BLaER1 (cell line): ENCODE measurements around the gene NELFE.

Source experiments
- H3K27ac ChIP-seq: shearing (Covaris generic); formaldehyde crosslinking; 2 replicates; pipeline ENCODE4 v1.8.1; 2022
- H3K27me3 ChIP-seq: shearing (Covaris generic); formaldehyde crosslinking; 2 replicates; pipeline ENCODE4 v1.8.1; 2022
- H3K36me3 ChIP-seq: shearing (Covaris generic); formaldehyde crosslinking; 2 replicates; pipeline ENCODE4 v1.8.1; 2022
- H3K4me1 ChIP-seq: shearing (Covaris generic); formaldehyde crosslinking; 2 replicates; pipeline ENCODE4 v1.8.1; 2022
- H3K4me2 ChIP-seq: shearing (Covaris generic); formaldehyde crosslinking; 2 replicates; pipeline ENCODE4 v1.8.1; 2022
- H3K4me3 ChIP-seq: shearing (Covaris generic); formaldehyde crosslinking; 2 replicates; pipeline ENCODE4 v1.8.1; 2022
- H3K9ac ChIP-seq: shearing (Covaris generic); formaldehyde crosslinking; 2 replicates; pipeline ENCODE4 v1.8.1; 2022
- H3K9me3 ChIP-seq: shearing (Covaris generic); formaldehyde crosslinking; 2 replicates; pipeline ENCODE4 v1.8.1; 2022
- H4K20me1 ChIP-seq: shearing (Covaris generic); formaldehyde crosslinking; 2 replicates; pipeline ENCODE4 v1.8.1; 2022
- Cebpa-rat ChIP-seq: shearing (Covaris generic); IDR thresholded peaks from 2 replicates; pipeline ENCODE4 v1.8.1; 2022

NELFE gene

DNA sequence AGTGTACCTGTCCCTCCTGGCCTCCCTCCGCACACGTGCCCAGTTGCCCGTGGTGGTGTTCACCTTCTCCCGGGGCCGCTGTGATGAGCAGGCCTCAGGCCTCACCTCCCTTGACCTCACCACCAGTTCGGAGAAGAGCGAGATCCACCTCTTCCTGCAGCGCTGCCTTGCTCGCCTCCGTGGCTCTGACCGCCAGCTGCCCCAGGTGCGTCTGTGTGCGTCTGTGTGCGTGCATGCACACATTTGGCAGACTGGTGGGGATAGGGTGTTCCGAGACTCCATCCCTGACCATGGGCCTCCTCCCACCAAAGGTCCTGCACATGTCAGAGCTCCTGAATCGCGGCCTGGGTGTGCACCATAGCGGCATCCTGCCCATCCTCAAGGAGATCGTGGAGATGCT is 5.2 kb upstream of the NELFE start:
- H3K27ac ChIP-seq, result no peak overlapping the region
- H3K4me3 ChIP-seq, result no peak overlapping the region
- no peak overlapping the region; the same call in 1 of the 2 replicates for H3K9ac ChIP-seq
- H3K4me2 ChIP-seq, result no peak overlapping the region
- H3K36me3 ChIP-seq, result peaks cover 92% of the 10 kb centered on the region
- no peak for TF ChIP-seq Cebpa-rat
- no peaks in the 10 kb centered on the region for H3K9me3 ChIP-seq
- H3K4me1 ChIP-seq, result peaks cover 18% of the 10 kb centered on the region
- H3K27me3 ChIP-seq, result no peaks in the 10 kb centered on the region
- peaks cover under 1% of the 10 kb centered on the region; the same call in 1 of the 2 replicates for H4K20me1 ChIP-seq

- no peak overlapping the region for H3K4me3 ChIP-seq
- H3K36me3 ChIP-seq, result peaks cover 77% of the 10 kb centered on the region
- no peaks in the 10 kb centered on the region for H4K20me1 ChIP-seq
- no peaks in the 10 kb centered on the region for H3K27me3 ChIP-seq
- H3K9me3 ChIP-seq, result no peaks in the 10 kb centered on the region
- no peak overlapping the region for H3K4me2 ChIP-seq
- H3K27ac ChIP-seq, result no peak overlapping the region
- peaks cover 31% of the 10 kb centered on the region for H3K4me1 ChIP-seq
- no peak overlapping the region for H3K9ac ChIP-seq
- no peak for TF ChIP-seq Cebpa-rat
Observed at GRCh38 chr6:31961616-31962015, 2.8 kb upstream of the NELFE start.

- TF ChIP-seq Cebpa-rat, result no peak
- peaks cover 26% of the 10 kb centered on the region for H3K4me1 ChIP-seq
- peaks cover 77% of the 10 kb centered on the region for H3K36me3 ChIP-seq
- H3K9me3 ChIP-seq, result no peaks in the 10 kb centered on the region
- H3K27ac ChIP-seq, result peak overlapping the region; percentile 71
- peak overlapping the region; percentile 97 for H3K4me2 ChIP-seq
- H3K4me3 ChIP-seq, result peak overlapping the region; percentile 81
- no peaks in the 10 kb centered on the region for H3K27me3 ChIP-seq
- H3K9ac ChIP-seq, result peak overlapping the region; percentile 87
- H4K20me1 ChIP-seq, result no peaks in the 10 kb centered on the region
Observed at GRCh38 chr6:31958412-31958740, 395 bp downstream of the NELFE start.

- Histone ChIP-seq H3K9ac (no peak overlapping the region), H3K9me3 (no peaks in the 10 kb centered on the region), H3K4me3 (no peak overlapping the region), H4K20me1 (no peaks in the 10 kb centered on the region), H3K4me1 (peaks cover 26% of the 10 kb centered on the region), H3K27me3 (no peaks in the 10 kb centered on the region), H3K27ac (no peak overlapping the region), H3K4me2 (no peak overlapping the region), H3K36me3 (peaks cover 77% of the 10 kb centered on the region)
- TF ChIP-seq Cebpa-rat, result no peak
Observed at GRCh38 chr6:31956796-31957195, 2.0 kb downstream of the NELFE start.

DNA sequence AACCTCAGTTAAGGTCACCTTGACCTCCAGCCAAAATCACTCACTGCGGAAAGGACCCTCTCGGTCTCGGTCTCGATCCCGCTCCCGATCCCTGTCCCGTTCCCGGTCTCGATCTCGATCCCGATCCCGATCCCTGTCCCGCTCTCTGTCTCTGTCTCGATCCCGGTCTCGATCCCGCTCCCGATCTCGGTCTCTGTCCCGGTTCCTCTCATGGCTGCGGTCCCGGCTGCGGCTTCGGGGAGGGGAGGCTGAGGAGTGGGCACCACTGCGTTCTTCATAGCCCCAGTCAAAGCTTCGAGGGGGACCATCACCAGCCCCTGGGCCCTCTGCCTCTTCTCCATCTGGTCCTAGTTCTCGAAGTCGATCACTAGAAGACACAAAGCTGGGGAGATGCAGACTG is 4.3 kb downstream of the NELFE start:
- peak overlapping the region; percentile 38; the same call in 1 of the 2 replicates for H3K9ac ChIP-seq
- H3K27ac ChIP-seq, result no peak overlapping the region
- H3K4me1 ChIP-seq, result peaks cover 16% of the 10 kb centered on the region
- no peak overlapping the region for H3K4me3 ChIP-seq
- H3K36me3 ChIP-seq, result peaks cover 76% of the 10 kb centered on the region
- no peak overlapping the region for H3K4me2 ChIP-seq
- H3K27me3 ChIP-seq, result no peaks in the 10 kb centered on the region
- no peak for TF ChIP-seq Cebpa-rat
- no peaks in the 10 kb centered on the region for H3K9me3 ChIP-seq
- no peaks in the 10 kb centered on the region for H4K20me1 ChIP-seq

- H3K27ac ChIP-seq, result no peak overlapping the region
- no peak overlapping the region for H3K4me3 ChIP-seq
- H3K27me3 ChIP-seq, result no peaks in the 10 kb centered on the region
- no peak overlapping the region for H3K9ac ChIP-seq
- no peak overlapping the region for H3K4me2 ChIP-seq
- H3K36me3 ChIP-seq, result peaks cover 76% of the 10 kb centered on the region
- TF ChIP-seq Cebpa-rat, result no peak
- H3K4me1 ChIP-seq, result peaks cover 7% of the 10 kb centered on the region
- H3K9me3 ChIP-seq, result no peaks in the 10 kb centered on the region
- no peaks in the 10 kb centered on the region for H4K20me1 ChIP-seq
Observed at GRCh38 chr6:31952890-31953289, 5.9 kb downstream of the NELFE start.

DNA sequence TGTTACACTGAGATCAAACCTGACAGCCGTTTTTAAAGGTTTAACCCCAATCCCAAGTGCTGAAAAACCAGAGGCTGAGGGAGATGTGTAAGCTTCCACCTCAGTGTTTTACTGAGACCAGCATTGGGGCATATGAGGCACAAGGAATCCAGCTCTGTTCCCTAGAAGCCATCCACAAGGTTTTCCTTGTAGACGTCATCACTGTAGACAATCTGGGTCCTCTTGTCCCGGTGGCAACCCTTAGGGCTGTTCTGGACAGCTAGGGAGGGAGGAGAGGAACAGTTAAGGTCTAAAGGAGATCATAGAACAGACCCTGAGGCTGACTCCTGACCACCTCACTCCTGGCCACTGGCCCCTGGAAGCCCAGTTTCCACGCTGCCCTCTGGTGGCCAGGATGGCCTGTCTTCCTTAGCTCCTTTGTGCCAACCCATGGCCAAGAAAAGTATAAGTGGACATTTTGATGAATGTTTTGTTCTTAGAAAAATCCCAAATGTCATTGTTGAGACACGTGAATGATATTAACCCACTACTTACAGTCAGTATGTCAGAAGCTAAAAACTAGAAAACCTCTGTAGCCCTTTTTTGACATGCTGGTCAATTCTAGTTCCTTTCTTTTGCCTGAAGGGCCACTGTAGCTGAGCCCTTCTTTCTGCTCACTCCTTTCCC is 6.5 kb downstream of the NELFE start:
- no peak overlapping the region for H3K27ac ChIP-seq
- TF ChIP-seq Cebpa-rat, result no peak
- H3K4me3 ChIP-seq, result no peak overlapping the region
- H4K20me1 ChIP-seq, result no peaks in the 10 kb centered on the region
- H3K4me2 ChIP-seq, result no peak overlapping the region
- H3K9ac ChIP-seq, result no peak overlapping the region
- H3K4me1 ChIP-seq, result peaks cover 1% of the 10 kb centered on the region
- H3K9me3 ChIP-seq, result no peaks in the 10 kb centered on the region
- H3K27me3 ChIP-seq, result no peaks in the 10 kb centered on the region
- H3K36me3 ChIP-seq, result peaks cover 75% of the 10 kb centered on the region

GRCh38 chr6:31949926-31950548 is 8.7 kb downstream of the NELFE start:
- Histone ChIP-seq H3K27ac (no peak overlapping the region), H3K9ac (no peak overlapping the region), H3K36me3 (peaks cover 52% of the 10 kb centered on the region), H3K27me3 (no peaks in the 10 kb centered on the region), H3K4me3 (no peak overlapping the region), H4K20me1 (no peaks in the 10 kb centered on the region), H3K4me1 (no peaks in the 10 kb centered on the region), H3K4me2 (no peak overlapping the region), H3K9me3 (no peaks in the 10 kb centered on the region)
- TF ChIP-seq Cebpa-rat, result no peak

DNA sequence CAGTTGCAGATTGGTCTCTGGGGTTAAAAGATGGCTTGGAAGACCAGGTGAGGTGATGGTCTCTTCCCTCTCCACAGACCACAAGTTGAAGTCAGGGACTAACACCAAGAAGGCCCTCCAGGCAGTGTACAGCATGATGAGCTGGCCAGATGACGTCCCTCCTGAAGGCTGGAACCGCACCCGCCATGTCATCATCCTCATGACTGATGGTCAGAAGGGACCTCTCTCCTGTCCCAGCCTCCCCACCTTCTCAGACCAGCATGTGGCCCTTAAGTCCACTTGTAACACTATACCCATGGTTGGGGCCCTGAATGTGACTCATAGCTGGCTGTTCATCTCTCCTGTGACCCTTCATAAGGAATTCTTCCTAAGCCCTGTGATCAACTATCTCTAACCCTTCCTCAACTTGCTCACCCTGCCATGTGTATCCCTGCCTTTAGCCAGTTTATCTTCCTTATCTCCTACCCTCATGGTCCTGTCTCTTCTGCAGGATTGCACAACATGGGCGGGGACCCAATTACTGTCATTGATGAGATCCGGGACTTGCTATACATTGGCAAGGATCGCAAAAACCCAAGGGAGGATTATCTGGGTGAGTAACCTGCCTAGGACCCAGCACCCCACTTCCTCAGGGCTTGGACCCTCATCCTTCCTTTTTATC is 9.9 kb downstream of the NELFE start:
- 0 out of 2 replicates have a peak, but pooled peaks have one; percentile 16 for TF ChIP-seq Cebpa-rat
- Histone ChIP-seq H3K27me3 (no peaks in the 10 kb centered on the region), H4K20me1 (no peaks in the 10 kb centered on the region), H3K4me1 (no peaks in the 10 kb centered on the region), H3K27ac (no peak overlapping the region), H3K36me3 (peaks cover 41% of the 10 kb centered on the region), H3K9me3 (no peaks in the 10 kb centered on the region), H3K4me2 (no peak overlapping the region), H3K4me3 (no peak overlapping the region), H3K9ac (no peak overlapping the region)

- no peak overlapping the region for H3K4me2 ChIP-seq
- no peaks in the 10 kb centered on the region for H3K4me1 ChIP-seq
- no peaks in the 10 kb centered on the region for H3K27me3 ChIP-seq
- no peak for TF ChIP-seq Cebpa-rat
- no peak overlapping the region for H3K9ac ChIP-seq
- H3K9me3 ChIP-seq, result no peaks in the 10 kb centered on the region
- peaks cover 35% of the 10 kb centered on the region for H3K36me3 ChIP-seq
- H4K20me1 ChIP-seq, result no peaks in the 10 kb centered on the region
- H3K4me3 ChIP-seq, result no peak overlapping the region
- no peak overlapping the region for H3K27ac ChIP-seq
Observed at GRCh38 chr6:31948306-31948705, 10.5 kb downstream of the NELFE start.
